Measurements from ENCODE around the gene ATP10B. TPM values are rescaled to one million over a fixed set of nuclear protein-coding genes. Genes with fewer than 3 reads are reported as not detected.

The ATP10B gene
- total and polyA plus RNA-seq, 10 of the 15 experiments (the other 5 are each of a cell fraction or from before 2014, with no cell fraction given) = not detected

DNA sequence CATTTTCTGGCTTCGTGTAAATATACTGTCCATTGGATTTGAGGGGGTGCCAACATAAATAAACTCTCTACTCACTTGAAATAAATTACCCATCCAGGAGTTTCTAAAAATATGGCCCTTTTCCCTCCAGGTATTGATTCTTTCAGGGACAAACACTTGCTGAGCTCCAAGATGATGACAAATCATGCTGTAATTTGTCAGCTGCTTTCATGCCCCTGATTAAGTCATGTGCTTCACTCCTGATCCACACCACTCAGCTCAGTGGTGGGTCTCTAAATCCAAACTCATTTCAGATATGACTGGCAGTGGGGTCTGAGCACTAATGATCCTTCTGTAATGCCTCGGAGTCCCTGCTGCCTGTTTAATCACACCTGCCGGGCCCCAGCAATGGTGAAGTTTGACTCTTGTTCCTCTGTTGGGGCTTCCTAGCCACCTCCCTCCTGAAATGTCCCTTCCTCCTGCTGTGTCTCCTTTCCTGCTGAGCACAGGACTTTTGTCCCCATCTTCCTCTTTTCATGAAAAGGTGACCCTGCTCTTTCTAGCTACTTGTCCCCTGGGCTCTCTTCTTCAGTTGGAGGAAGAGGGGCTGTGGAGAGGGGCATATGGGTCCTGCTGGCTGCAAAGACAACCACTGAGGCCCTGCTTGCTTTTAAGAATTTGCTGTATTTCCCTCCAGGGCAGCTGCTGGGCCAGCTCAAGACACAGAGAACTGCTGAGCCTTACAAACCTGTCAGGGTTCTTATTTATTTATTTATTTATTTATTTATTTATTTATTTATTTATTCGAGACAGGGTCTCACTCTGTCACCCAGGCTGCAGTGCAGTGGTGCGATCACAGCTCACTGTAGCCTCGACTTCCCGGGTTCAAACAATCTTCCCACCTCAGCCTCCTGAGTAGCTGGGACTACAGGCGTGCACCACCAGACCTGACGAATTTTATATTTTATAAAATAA, 200.0 kb downstream of the ATP10B start:
- POLR2A ChIA-PET = no interaction called here
- no peak overlapping the region for H2AFZ ChIP-seq (ENCODE audit: control insufficient read depth, low read depth, low read length)
- H3K36me3 ChIP-seq (ENCODE audit: control insufficient read depth in 2 of 2, insufficient read depth in 2 of 2, low read length in 1 of 2) = no peaks in the 10 kb centered on the region
- FAIRE-seq = no peak
- no peak overlapping the region for H3K4me2 ChIP-seq (ENCODE audit: control insufficient read depth, insufficient read depth)
- WGBS (ENCODE audit: insufficient coverage, insufficient replicate concordance, low lambda C conversion rate, missing lambda C conversion rate) = 45% methylated on average over 9 of the region's 9 CpGs
- H3K4me3 ChIP-seq = no peak overlapping the region
- no peaks in the 10 kb centered on the region for H4K20me1 ChIP-seq (ENCODE audit: control insufficient read depth, insufficient read depth)
- CTCF ChIA-PET = interaction anchor here (2.2 to 2.3 kb wide), 2 partner anchors 144 to 213 kb away, joined by 9 to 15 read pairs; no protein-coding TSS in a partner anchor
- H3K4me1 ChIP-seq (ENCODE audit: control insufficient read depth, insufficient read depth, low read length) = no peaks in the 10 kb centered on the region
- no peak; the same call in 2 of the 3 replicates for ATAC-seq
- intact Hi-C loops (cut with micrococcal nuclease; ENCODE audit: unreplicated experiment) = no loop called here
- in situ Hi-C loops (cut with MboI) = no loop called here
- RAD21 ChIA-PET (ENCODE audit: unreplicated experiment) = interaction anchor here (0.9 to 1.1 kb wide), 2 partner anchors 14 to 214 kb away, joined by 3 to 4 read pairs; no protein-coding TSS in a partner anchor
- H3K9ac ChIP-seq (ENCODE audit: control insufficient read depth, insufficient read depth, low read length) = no peak overlapping the region
- no peaks in the 10 kb centered on the region for H3K9me3 ChIP-seq (replicated peaks; ENCODE audit: control insufficient read depth, insufficient read depth, low read length)
- SMC1A ChIA-PET (ENCODE audit: uncharacterized antibody, unreplicated experiment) = interaction anchor here (1.1 to 1.5 kb wide), 4 partner anchors 9 to 145 kb away, joined by 3 to 5 read pairs (median 4); no protein-coding TSS in a partner anchor
- no TSS peak for BruUV-seq (replicated peaks)
- no peaks in the 10 kb centered on the region for H3K27me3 ChIP-seq (replicated peaks in 1 of 2; ENCODE audit: control insufficient read depth in 2 of 2, insufficient read depth in 2 of 2, low read length in 1 of 2)
- TF ChIP-seq TARDBP (IDR thresholded peaks at IDR 0.05; ENCODE audit: borderline replicate concordance) (no peak), PML (IDR thresholded peaks at IDR 0.05; ENCODE audit: low read length) (no peak), NBN (IDR thresholded peaks at IDR 0.05) (no peak), YY1 (IDR thresholded peaks at IDR 0.05; ENCODE audit: low read depth, low read length) (no peak), POLR2AphosphoS5 (IDR thresholded peaks at IDR 0.05; ENCODE audit: low read length) (no peak), HDGF (IDR thresholded peaks at IDR 0.05) (no peak)
- TF ChIP-seq, protein P1, sequence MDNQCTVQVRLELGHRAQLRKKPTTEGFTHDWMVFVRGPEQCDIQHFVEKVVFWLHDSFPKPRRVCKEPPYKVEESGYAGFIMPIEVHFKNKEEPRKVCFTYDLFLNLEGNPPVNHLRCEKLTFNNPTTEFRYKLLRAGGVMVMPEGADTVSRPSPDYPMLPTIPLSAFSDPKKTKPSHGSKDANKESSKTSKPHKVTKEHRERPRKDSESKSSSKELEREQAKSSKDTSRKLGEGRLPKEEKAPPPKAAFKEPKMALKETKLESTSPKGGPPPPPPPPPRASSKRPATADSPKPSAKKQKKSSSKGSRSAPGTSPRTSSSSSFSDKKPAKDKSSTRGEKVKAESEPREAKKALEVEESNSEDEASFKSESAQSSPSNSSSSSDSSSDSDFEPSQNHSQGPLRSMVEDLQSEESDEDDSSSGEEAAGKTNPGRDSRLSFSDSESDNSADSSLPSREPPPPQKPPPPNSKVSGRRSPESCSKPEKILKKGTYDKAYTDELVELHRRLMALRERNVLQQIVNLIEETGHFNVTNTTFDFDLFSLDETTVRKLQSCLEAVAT (IDR thresholded peaks at IDR 0.05) = no peak
- TF ChIP-seq, protein P2, sequence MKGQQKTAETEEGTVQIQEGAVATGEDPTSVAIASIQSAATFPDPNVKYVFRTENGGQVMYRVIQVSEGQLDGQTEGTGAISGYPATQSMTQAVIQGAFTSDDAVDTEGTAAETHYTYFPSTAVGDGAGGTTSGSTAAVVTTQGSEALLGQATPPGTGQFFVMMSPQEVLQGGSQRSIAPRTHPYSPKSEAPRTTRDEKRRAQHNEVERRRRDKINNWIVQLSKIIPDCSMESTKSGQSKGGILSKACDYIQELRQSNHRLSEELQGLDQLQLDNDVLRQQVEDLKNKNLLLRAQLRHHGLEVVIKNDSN (IDR thresholded peaks at IDR 0.05; ENCODE audit: borderline replicate concordance, extremely low read length, insufficient read depth, low read depth, low read length) = no peak
- TF ChIP-seq, protein P3, sequence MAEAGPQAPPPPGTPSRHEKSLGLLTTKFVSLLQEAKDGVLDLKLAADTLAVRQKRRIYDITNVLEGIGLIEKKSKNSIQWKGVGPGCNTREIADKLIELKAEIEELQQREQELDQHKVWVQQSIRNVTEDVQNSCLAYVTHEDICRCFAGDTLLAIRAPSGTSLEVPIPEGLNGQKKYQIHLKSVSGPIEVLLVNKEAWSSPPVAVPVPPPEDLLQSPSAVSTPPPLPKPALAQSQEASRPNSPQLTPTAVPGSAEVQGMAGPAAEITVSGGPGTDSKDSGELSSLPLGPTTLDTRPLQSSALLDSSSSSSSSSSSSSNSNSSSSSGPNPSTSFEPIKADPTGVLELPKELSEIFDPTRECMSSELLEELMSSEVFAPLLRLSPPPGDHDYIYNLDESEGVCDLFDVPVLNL (IDR thresholded peaks at IDR 0.05; ENCODE audit: low read depth, low read length) = no peak
- DNase-seq (ENCODE audit: low read depth, low spot score) = no peak
- H3K27ac ChIP-seq (ENCODE audit: control insufficient read depth, insufficient read depth) = no peak overlapping the region
- no peaks in the 10 kb centered on the region for H3K79me2 ChIP-seq (ENCODE audit: control insufficient read depth, insufficient read depth, low read length)

Data from GM12878 (cell line).